HG03066 (cell line): ENCODE measurements around the gene EDC3.
"Not testable (repeated sequence)": the region's sequence is repeated elsewhere in the genome, so short reads cannot be mapped to it uniquely, and the experiment has no call there.

Experiments
- ATAC-seq: cut with Tn5 transposase; IDR thresholded peaks from one replicate; pipeline ENCODE4 v1.9.1; 2021; ENCODE audit warnings: low read depth; ENCODE audit not compliant: unreplicated experiment

The EDC3 gene

DNA sequence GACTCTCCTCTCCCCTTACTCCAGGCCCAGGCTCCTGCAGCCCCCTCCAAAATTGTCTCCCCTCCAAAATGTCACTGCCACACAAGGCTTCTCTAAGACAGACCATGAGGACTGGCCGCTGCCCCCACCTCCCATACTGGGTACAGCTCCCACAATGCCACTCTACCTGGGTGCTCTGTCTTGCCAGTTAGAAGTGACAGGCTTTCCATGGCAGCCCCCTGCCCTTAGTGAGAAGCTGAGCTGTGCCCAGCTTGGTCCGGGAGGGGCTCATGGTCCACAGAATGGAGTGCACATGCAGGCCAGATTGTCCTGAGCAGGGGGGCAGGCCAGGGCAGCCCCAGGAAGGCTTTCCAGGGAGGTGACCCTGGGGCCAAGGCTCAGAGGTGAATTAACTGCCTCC lies 83.1 kb downstream of the EDC3 start:
- no peak for ATAC-seq

- no peak for ATAC-seq
These were observed 84.0 kb downstream of the EDC3 start for GRCh38 chr15:74611834-74612233.

GRCh38 chr15:74611341-74611740 lies 84.5 kb downstream of the EDC3 start:
- no peak for ATAC-seq

GRCh38 chr15:74610302-74610951 lies 85.4 kb downstream of the EDC3 start:
- no peak for ATAC-seq

DNA sequence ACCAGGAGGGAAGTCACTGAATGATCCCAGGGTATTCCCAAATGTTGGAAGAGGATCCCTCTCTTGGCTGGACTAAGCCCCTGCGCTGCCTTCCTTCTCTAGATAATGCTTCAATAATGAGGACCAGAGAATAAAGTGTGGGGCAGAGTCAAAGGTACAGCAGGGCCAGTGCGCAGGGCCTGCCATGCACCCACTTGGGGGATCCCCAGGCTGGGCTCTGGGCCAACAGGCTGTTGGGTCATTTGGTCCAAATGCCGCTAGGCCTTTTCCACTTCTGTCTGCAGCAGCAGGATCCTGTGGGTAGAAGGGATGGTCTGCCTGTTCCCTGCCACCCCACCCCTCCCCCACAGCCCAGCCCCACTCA lies 85.9 kb downstream of the EDC3 start:
- ATAC-seq, result no peak

DNA sequence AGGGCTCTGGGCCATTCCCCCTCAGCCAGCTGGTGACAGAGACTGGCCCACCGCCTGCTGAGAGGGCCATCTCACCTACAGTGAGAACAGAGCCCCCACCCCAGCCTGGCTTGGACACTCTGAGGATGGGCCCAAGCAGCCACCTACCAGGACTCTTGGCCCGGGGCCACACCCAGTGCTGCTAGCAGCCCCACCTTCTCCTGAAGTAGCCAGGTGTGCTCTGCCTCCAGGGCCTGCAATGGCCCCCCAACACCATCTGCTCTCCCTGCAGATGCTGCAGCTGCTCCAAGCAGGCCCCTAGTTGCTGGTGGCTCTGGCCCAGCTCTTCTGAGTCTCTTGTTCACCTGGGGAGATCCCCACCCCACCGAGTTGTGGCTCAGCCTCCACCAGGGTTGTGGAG lies 87.0 kb downstream of the EDC3 start:
- ATAC-seq, result no peak

GRCh38 chr15:74605795-74606150 lies 90.1 kb downstream of the EDC3 start:
- no peak for ATAC-seq

DNA sequence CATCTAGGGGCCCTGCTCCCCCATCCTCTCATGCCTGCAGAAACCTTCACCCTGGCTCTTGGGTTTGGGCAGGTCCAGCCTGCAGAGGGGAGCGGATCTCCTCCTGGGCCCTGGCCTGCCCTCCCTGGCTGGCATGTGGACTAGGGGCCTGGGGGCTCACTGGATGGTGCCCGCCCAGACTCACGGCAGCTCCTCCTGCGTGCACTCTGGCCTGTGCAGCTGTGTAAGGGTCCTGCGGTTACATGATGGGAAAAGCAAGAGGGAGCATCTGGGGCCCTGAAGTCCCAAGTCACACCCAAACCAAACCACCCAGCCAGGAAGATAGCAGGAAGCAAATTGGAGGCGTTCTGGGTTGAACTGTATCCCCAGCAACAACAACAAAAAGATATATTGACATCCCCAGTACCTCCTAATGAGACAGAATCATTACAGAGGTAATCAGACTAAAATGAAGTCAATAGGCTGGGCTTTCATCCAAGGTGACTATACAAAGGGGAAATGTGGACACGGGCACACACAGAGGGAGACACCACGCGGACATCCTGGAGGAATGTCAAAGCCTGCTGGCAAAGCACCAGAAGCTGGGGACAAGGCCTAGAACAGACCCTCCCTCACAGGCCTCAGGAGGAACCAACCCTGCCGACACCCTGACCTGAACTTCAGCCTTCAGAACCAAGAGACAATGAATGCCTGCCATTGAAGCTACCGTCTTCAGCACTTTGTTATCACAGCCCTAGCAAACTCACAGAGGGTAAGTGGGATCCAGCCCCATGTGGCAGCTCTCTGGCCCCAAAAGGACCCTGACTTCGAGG lies 90.6 kb downstream of the EDC3 start:
- no peak for ATAC-seq

- ATAC-seq, result no peak
These were observed 91.8 kb downstream of the EDC3 start for GRCh38 chr15:74603789-74604705.

GRCh38 chr15:74603026-74603788 lies 92.6 kb downstream of the EDC3 start:
- ATAC-seq, result no peak

DNA sequence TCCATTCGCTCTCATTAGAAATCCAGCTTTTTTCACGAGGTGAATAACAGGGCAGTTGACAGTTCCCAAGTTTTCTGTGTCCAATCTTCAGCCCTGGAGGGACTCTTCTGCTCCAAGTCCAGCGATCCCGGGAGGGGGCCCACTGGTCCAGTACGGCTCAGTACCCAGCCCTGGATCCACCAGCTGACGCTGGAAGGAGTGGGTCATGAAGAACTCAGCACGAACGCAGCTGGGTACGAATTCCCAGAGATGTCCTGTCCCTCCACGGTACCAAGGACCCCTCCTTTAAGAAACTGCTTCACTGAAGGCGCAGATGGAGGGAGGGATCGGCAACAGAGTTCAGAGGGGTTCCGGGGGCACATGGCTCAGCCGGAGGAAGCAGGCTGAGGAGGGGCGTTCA lies 96.7 kb downstream of the EDC3 start:
- no peak for ATAC-seq

DNA sequence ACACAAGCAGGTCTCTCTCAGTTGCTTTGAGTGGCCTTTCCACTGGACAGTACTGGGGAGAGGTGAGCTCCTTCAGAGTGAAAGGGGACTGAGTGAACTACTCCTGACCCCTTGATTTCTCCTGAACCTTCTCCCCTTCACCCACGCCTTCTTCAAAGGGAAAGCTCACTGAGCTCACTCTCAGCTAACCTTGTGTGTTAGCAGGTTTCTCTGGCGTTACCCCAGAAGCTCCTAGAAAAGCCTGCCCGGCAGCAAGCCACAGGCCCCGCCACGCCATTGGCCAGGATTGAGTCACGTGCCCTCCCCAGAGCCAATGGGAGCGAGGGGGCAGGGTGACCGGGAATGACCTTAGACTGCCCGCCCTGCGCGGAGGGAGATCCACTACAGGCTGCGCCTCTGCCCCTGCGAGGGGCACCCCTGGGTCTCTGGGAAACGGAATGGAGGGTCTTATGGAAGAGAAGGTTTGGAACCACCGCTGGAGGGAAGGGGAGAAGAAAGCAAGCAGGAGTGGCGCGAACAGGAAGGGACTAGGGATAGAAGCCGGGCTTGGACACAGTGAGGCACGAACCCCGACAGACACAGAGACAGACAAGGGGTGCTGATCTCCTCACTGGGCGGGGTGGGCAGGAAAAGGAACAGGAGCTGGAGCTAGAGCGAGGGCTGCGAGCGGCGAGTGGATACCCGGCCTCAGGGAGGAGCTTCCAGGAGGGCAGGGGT lies 97.5 kb downstream of the EDC3 start:
- ATAC-seq, result peak; percentile 94

DNA sequence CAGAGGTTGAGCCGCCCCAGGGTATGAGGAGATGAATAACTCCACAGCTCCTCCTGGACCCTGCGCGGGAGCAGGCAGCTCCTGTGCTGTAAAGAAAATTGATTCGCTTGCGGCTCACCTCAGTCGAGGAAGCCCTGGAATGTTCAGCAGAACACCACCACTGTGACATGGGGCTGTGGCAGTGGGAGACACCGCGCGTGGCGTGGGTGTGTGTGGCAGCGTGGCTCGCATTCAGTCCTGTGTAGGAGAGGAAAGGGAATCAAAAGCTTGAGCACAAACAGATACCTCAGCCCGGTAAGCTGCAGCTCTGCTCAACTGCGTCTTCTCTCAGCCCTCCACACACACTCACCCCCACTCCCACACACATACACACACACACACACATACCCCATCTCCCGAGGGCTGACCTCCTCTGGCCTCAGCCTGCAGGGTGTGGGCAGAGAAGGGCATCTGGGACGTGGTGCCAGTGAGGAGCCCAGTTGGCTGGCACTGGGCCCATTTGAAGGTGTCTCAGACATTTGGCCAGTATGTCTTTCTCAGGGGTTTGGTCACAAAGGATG lies 98.6 kb downstream of the EDC3 start:
- ATAC-seq, result not testable (repeated sequence)

- ATAC-seq, result not testable (repeated sequence)
These were observed 99.1 kb downstream of the EDC3 start for GRCh38 chr15:74596736-74597135.

DNA sequence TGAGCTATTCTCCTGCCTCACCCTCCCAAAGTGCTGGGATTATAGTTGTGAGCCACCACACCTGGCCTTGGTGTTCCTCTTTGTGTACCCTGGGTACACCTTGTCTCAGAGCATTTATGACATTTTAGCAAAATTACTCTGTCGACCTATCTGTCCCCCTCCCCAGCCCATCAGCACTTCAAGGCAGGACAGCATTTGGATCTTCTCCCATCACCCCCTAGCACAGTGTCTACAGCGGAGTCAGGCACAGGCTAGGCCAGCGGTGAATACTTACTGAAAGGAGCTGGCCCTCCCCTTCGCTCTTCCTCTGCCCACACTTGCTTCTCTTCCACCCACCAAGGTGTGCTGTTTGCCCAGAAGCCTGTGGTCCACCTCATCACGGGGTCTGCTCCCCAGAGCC lies 100.6 kb downstream of the EDC3 start:
- ATAC-seq, result no peak

GRCh38 chr15:74594455-74594854 lies 101.4 kb downstream of the EDC3 start:
- no peak for ATAC-seq

DNA sequence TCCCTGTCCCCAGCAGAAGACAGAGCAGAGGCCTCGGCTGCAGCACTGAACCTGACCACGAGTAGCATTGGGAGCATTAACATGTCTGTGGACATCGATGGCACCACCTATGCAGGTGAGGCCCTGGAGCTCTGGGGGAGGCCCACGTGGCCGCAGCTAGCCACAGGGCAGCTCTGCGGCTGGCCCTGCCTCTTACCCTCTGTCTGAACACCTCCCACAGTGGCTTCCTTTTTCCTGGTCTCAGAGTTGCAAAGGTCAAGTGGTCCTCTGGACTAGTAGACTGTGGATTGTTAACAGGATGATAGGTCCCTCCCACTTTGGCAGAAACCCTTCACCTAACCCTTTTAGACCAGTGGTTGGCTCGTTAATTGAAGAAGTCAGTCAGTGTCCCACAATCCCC lies 102.7 kb downstream of the EDC3 start:
- no peak for ATAC-seq

DNA sequence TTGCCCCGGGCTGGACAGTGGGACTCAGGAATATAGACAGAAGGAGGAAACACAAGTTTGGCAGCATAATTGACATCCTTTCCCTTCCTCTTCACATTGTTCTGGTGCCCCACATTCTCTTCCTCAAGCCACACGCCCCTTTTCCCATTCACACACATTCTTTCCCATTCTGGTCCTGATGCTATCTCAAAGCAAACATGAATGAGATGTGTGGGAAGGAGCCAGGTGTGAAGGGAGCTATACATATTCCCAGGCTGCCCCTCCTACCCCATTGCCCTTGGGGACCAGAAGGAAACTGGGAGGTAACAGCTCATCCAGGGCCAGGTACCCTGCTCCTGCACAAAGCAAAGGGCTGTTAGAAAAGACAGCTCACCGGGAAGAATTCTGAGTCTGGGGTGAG lies 103.6 kb downstream of the EDC3 start:
- no peak for ATAC-seq

DNA sequence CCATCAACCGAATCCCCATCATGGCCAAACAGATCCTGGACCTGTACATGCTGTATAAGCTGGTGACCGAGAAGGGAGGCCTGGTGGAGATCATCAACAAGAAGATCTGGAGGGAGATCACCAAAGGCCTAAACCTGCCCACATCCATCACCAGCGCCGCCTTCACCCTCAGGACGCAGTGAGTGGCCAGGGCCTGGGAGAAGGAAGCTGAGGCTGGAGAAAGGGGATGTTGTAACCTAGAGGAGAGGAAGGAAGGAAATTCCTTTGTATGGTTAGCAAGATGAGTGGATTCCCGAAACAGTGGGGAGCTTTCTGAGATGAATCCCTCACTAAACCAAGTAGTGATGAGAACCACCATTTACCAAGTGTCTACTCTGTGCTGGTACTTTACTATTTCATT lies 106.0 kb downstream of the EDC3 start:
- no peak for ATAC-seq

GRCh38 chr15:74585857-74586256 lies 110.0 kb downstream of the EDC3 start:
- ATAC-seq, result no peak
